GM18858 (cell line): Measurements from ENCODE around the gene CA5B.
"Not testable (repeated sequence)": the region's sequence is repeated elsewhere in the genome, so short reads cannot be mapped to it uniquely, and the experiment has no call there.

Source experiments
- ATAC-seq: cut with Tn5 transposase; IDR thresholded peaks from one replicate; pipeline ENCODE4 v1.9.1; 2021; ENCODE audit not compliant: unreplicated experiment

The CA5B gene

GRCh38 chrX:15747626-15748173 is 9.6 kb downstream of the CA5B start:
- no peak for ATAC-seq

- no peak for ATAC-seq
These were observed 10.8 kb downstream of the CA5B start for GRCh38 chrX:15748841-15749240.

- peak; percentile 87 for ATAC-seq
These were observed 11.9 kb downstream of the CA5B start for GRCh38 chrX:15749642-15750610.

DNA sequence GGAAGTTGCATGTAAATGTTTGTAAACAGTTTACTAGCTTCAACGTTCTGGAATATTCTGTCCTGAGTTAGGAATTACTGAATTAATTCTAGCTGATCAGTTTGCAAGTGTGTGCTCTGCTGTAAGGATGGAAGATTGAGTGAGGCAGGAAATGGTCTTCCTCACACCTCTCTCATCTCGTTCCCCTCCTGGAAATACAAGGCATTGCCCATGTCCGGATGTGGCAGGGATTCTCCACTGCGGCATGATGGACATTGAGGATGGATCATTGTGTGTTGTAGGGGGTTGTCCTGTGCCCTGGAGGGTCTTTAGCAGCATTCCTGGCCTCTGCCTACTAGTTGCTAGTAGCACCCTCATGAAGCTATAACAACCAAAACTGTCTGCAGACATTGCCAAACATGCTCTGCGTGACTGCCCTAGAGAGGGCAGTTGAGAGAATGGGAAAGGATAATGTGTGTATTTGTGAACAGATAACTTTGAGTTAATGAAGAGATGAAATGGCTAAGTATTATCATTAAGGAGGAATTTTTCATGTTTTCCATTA is 12.6 kb downstream of the CA5B start:
- ATAC-seq: no peak

- no peak for ATAC-seq
These were observed 13.2 kb downstream of the CA5B start for GRCh38 chrX:15751155-15751819.

GRCh38 chrX:15755091-15755490 is 17.0 kb downstream of the CA5B start:
- ATAC-seq: no peak

- ATAC-seq: no peak
These were observed 20.1 kb downstream of the CA5B start for GRCh38 chrX:15758140-15758539.

DNA sequence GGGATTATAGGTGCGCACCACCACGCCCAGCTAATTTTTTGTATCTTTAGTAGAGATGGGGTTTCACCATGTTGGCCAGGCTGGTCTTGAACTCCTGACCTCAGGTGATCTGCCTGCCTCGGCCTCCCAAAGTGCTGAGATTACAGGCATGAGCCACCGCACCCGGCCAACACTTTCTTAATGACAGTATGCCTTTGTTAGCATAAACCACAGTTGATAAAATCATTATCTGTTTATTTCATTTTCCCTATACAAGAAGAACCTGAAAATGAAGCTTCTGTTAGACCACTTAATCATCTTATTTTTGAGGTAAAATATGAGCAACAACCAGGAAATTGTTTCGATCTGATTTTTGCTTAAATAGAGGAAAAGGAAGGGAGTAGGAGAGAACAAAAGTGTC is 21.8 kb downstream of the CA5B start:
- not testable (repeated sequence) for ATAC-seq

GRCh38 chrX:15761564-15762191 is 23.6 kb downstream of the CA5B start:
- no peak for ATAC-seq

GRCh38 chrX:15769300-15769954 is 31.4 kb downstream of the CA5B start:
- ATAC-seq: no peak

- peak; percentile 67 for ATAC-seq
These were observed 44.1 kb downstream of the CA5B start for GRCh38 chrX:15781961-15782699.

DNA sequence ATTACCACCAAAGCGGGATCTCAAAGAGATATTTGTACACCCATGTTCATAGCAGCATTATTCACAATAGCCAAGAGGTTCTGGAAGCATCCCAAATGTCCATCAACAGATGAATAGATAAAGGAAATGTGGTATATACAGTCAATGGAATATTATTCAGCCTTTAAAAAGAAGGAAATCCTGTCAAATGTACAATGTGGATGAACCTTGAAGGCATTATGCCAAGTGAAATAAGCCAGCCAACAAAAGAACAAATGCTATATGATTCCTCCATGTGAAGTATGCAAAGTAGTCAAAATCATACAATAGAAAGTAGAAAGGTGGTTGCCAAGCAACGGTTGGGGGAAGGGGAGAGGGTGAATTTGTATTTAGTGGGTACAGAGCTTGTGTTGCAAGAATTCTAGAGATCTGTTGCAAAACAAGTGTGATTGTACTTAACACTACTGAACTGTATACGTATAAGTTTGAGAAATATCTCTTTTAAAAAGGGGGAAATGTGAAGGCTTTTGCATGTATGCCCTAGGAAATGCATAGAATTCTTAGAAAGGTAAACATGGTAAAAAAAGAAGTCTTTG is 47.2 kb downstream of the CA5B start:
- no peak for ATAC-seq

DNA sequence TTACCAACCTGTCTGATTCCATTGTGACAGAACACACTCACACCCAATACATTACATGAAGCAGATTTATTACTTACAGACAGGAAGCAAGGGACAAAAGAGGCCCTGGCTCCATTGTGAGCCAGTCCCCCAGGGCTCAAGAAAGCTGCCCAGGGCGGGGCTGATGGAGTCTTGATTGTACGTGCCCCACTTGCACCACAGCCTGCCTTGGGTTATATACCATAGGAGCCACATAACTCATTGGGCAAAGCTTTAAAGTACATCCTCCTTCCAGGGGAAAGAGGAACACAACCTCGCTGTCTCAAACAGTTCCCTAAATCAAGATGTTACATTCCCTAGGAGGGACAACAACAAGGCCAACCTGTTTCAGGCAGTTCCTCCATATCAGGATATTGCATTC is 48.8 kb downstream of the CA5B start:
- ATAC-seq: no peak

DNA sequence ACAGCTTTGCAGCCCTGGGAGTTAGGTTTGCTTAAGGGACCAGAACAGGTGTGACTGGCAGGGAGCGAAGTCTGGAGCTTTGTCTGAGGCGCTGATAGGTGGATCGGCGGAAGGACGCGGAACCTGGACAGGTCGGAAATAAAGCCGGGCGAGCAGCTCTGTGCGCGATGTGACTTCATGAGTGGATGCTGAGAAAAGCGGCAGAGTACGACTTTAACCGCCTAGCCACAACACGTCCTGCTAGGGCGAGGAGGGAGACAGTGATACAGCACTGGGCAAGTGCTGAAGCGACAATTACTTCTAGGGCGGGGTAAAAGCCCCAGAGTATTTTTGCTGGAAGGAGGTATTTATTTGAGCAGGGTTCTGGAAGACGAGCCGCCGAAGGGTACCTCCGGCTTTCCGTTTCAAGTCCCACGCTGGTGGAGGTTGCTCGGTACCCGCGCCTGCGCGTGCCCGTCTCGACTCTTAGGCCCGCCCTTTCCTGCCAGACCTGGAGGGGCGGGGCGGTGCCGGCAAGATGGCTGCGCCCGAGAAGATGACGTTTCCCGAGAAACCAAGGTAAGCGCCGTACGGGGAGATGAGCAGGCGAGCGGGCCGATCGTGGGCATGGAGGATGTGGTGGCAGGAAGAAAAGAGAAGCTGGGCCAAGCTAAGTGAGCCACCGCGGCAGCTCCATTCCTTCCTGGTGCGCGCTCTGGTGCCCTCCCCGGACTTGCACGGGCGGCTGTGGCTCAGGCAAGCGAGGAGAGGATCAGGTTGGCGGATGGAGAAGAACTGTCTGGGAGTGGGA is 52.1 kb downstream of the CA5B start, which contains the start of gene ZRSR2:
Gene ZRSR2 (plus strand): TSS at position 506 of the 790 bp plus-strand sequence. CDS start 12 bp downstream, at position 518.
- ATAC-seq: peak; percentile 90

DNA sequence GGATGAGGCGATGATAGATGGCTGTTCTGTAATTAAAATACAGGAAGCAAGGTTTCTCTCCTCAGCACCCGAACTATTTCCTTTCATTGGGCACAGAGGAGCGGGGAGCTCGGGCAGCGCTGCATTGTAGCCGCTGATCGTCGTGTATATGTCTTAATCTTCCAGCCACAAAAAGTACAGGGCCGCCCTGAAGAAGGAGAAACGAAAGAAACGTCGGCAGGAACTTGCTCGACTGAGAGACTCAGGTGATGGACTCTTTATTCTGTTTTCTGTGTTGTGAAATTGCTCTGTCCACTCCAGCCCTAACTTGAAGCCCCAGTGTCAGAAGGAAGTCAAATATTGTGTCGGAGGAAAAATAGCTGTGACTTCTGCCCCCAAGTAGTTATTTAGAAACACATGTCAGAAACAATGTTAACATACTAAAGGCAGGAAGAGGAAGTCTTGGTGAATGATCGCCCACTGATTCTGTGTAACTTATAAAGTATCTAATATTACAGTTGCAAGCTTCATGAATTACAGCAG is 52.8 kb downstream of the CA5B start:
- ATAC-seq: peak; percentile 8

DNA sequence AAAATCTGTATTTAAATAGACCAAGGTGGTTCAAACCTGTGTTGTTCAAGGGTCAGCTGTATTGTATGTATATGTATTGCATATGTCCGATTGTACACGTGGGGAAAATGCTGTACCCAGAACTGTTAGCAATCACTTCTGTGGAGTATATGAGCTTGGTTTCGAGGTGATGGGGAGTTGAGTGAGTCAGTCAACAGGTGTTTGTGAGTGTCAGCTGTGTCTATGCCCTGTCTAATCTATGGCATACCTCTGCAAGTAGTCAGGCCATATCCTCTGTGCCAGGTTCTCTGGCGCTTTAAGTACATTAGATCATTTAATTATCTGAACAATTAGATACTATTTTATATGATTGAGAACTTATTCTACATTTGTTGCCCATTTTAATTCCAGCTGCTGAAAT is 59.6 kb downstream of the CA5B start:
- no peak for ATAC-seq

DNA sequence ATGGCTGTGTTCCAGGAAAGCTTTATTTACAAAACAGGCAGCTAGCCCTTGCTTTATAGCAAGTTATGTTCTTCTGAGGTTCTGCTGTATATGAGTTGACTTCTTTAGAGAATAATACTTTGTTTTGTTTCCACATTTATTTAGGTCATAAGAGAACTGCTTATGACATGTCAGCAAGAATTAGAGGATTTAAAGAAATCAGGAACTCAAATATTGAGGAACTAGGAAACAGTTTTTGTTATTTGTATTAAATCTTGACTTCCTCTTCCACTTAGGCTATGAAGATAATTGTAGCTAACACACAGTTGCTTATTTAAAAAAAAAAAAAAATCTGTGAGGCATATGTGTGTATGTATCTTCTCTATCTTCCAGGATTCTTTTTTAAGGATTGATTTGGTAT is 66.5 kb downstream of the CA5B start:
- ATAC-seq: no peak

GRCh38 chrX:15808254-15808653 is 70.2 kb downstream of the CA5B start:
- no peak for ATAC-seq
